ENCODE results near the gene ABCC1. TPM values are rescaled to one million over a fixed set of nuclear protein-coding genes. Genes with fewer than 3 reads are reported as not detected.

The ABCC1 gene
- polyA plus RNA-seq, 1 experiment: 69.7 TPM

- TF ChIP-seq CTCF (IDR thresholded peaks at IDR 0.05; ENCODE audit: low read depth, low read length): no peak
- ChIA-PET POLR2A (no interaction called here), CTCF (no interaction called here)
- no peak overlapping the region for H3K4me3 ChIP-seq (ENCODE audit: low read depth, low read length)
- H3K27me3 ChIP-seq (ENCODE audit: control insufficient read depth, insufficient read depth, low read length): peaks cover 5% of the 10 kb centered on the region
- H3K27ac ChIP-seq (ENCODE audit: low read depth, low read length): no peak overlapping the region
- no peak for DNase-seq (ENCODE audit: low read depth, low spot score)
- peaks cover 10% of the 10 kb centered on the region for H3K9me3 ChIP-seq (ENCODE audit: control insufficient read depth, insufficient read depth, low read length)
Observed at GRCh38 chr16:16154281-16154951, 205.0 kb downstream of the ABCC1 start.

GRCh38 chr16:16155234-16155633, 205.8 kb downstream of the ABCC1 start:
- Histone ChIP-seq H3K27ac (ENCODE audit: low read depth, low read length) (no peak overlapping the region), H3K27me3 (ENCODE audit: control insufficient read depth, insufficient read depth, low read length) (peaks cover 5% of the 10 kb centered on the region), H3K9me3 (ENCODE audit: control insufficient read depth, insufficient read depth, low read length) (peaks cover 16% of the 10 kb centered on the region), H3K4me3 (ENCODE audit: low read depth, low read length) (no peak overlapping the region)
- no peak for TF ChIP-seq CTCF (IDR thresholded peaks at IDR 0.05; ENCODE audit: low read depth, low read length)
- ChIA-PET POLR2A (no interaction called here), CTCF (no interaction called here)
- no peak for DNase-seq (ENCODE audit: low read depth, low spot score)

- CTCF ChIA-PET: interaction anchor here (0.5 kb wide), 1 partner anchor 8 kb away, joined by 4 read pairs; no protein-coding TSS in a partner anchor
Observed at GRCh38 chr16:16157166-16157565, 207.8 kb downstream of the ABCC1 start.

GRCh38 chr16:16158082-16158658, 208.8 kb downstream of the ABCC1 start:
- no peak overlapping the region for H3K4me3 ChIP-seq (ENCODE audit: low read depth, low read length)
- POLR2A ChIA-PET: no interaction called here
- H3K9me3 ChIP-seq (ENCODE audit: control insufficient read depth, insufficient read depth, low read length): peaks cover 16% of the 10 kb centered on the region
- DNase-seq (ENCODE audit: low read depth, low spot score): no peak
- TF ChIP-seq CTCF (IDR thresholded peaks at IDR 0.05; ENCODE audit: low read depth, low read length): no peak
- H3K27me3 ChIP-seq (ENCODE audit: control insufficient read depth, insufficient read depth, low read length): peaks cover 5% of the 10 kb centered on the region
- no peak overlapping the region for H3K27ac ChIP-seq (ENCODE audit: low read depth, low read length)
- CTCF ChIA-PET: no interaction called here

More at GRCh38 chr16:16157166-16157565, 207.8 kb downstream of the ABCC1 start:
- no peak for TF ChIP-seq CTCF (IDR thresholded peaks at IDR 0.05; ENCODE audit: low read depth, low read length)
- Histone ChIP-seq H3K9me3 (ENCODE audit: control insufficient read depth, insufficient read depth, low read length) (peaks cover 16% of the 10 kb centered on the region), H3K27ac (ENCODE audit: low read depth, low read length) (no peak overlapping the region), H3K27me3 (ENCODE audit: control insufficient read depth, insufficient read depth, low read length) (peaks cover 5% of the 10 kb centered on the region), H3K4me3 (ENCODE audit: low read depth, low read length) (no peak overlapping the region)
- POLR2A ChIA-PET: interaction anchor here (0.6 kb wide), 1 partner anchor 8 kb away, joined by 4 read pairs; no protein-coding TSS in a partner anchor
- DNase-seq (ENCODE audit: low read depth, low spot score): no peak

- no peak for DNase-seq (ENCODE audit: low read depth, low spot score)
Observed at GRCh38 chr16:16158741-16159374, 209.4 kb downstream of the ABCC1 start.

More at GRCh38 chr16:16158741-16159374, 209.4 kb downstream of the ABCC1 start:
- no peak for TF ChIP-seq CTCF (IDR thresholded peaks at IDR 0.05; ENCODE audit: low read depth, low read length)
- Histone ChIP-seq H3K9me3 (ENCODE audit: control insufficient read depth, insufficient read depth, low read length) (peaks cover 16% of the 10 kb centered on the region), H3K27ac (ENCODE audit: low read depth, low read length) (no peak overlapping the region), H3K27me3 (ENCODE audit: control insufficient read depth, insufficient read depth, low read length) (peaks cover 5% of the 10 kb centered on the region), H3K4me3 (ENCODE audit: low read depth, low read length) (no peak overlapping the region)
- ChIA-PET CTCF (no interaction called here), POLR2A (no interaction called here)

Measured in AG04450 (cell line).